HFF-Myc (cell line): ENCODE results near the gene FBN3.
"Not testable (repeated sequence)": the region's sequence is repeated elsewhere in the genome, so short reads cannot be mapped to it uniquely, and the experiment has no call there.

Source experiments
- DNase-seq: peaks from one replicate; pipeline ENCODE4 v3.0.0-alpha.2; 2011; ENCODE audit warnings: low read depth; ENCODE audit errors: extremely low read depth
- H3K4me3 ChIP-seq: replicated peaks from 2 replicates; pipeline ENCODE4 v1.5.1; 2011; ENCODE audit warnings: low read depth, mild to moderate bottlenecking, control low read depth, low read length
- CTCF ChIP-seq: IDR thresholded peaks from 2 replicates; pipeline ENCODE4 v1.5.1; 2012; ENCODE audit warnings: mild to moderate bottlenecking, low read depth, low read length, control low read depth; ENCODE audit errors: missing control alignments

The FBN3 gene

GRCh38 chr19:8036434-8037099 lies 112.8 kb downstream of the FBN3 start:
- TF ChIP-seq CTCF, result no peak
- no peak for DNase-seq
- H3K4me3 ChIP-seq, result no peak overlapping the region

GRCh38 chr19:8034178-8034525 lies 115.2 kb downstream of the FBN3 start:
- no peak for TF ChIP-seq CTCF
- no peak overlapping the region for H3K4me3 ChIP-seq

GRCh38 chr19:8033287-8034177 lies 115.9 kb downstream of the FBN3 start:
- not testable (repeated sequence) for H3K4me3 ChIP-seq, DNase-seq

More at GRCh38 chr19:8034178-8034525, 115.2 kb downstream of the FBN3 start:
- no peak for DNase-seq

GRCh38 chr19:8030960-8031359 lies 118.4 kb downstream of the FBN3 start:
- no peak for TF ChIP-seq CTCF
- no peak overlapping the region for H3K4me3 ChIP-seq
- DNase-seq, result no peak

- DNase-seq, result no peak
- no peak for TF ChIP-seq CTCF
- H3K4me3 ChIP-seq, result no peak overlapping the region
These were observed 120.4 kb downstream of the FBN3 start for GRCh38 chr19:8028951-8029491.

- DNase-seq, result no peak
- H3K4me3 ChIP-seq, result no peak overlapping the region
- no peak for TF ChIP-seq CTCF
These were observed 124.1 kb downstream of the FBN3 start for GRCh38 chr19:8025316-8025715.

- DNase-seq, H3K4me3 ChIP-seq: not testable (repeated sequence)
These were observed 125.1 kb downstream of the FBN3 start for GRCh38 chr19:8024256-8024655.

GRCh38 chr19:8023371-8023770 lies 126.0 kb downstream of the FBN3 start:
- DNase-seq, result no peak
- no peak for TF ChIP-seq CTCF

More at GRCh38 chr19:8023371-8023770, 126.0 kb downstream of the FBN3 start:
- H3K4me3 ChIP-seq, result no peak overlapping the region
